Bronchial epithelial cell (primary cell): Measurements from ENCODE around the gene SEC14L5. TPM values are rescaled to one million over a fixed set of nuclear protein-coding genes. Genes with fewer than 3 reads are reported as not detected.
A peak's percentile ranks its signal among the peaks of the same experiment; 100 is the strongest.

Source experiments
- DNase-seq: peaks from one replicate; pipeline ENCODE4 v3.0.0-alpha.2; 2010; ENCODE audit warnings: low read depth
- FAIRE-seq: peaks from 2 replicates; lab custom pipeline; 2011; peaks lifted over from hg19 to GRCh38; lab: Jason Lieb, UNC
- H3K27me3 ChIP-seq: 2 replicates; pipeline ENCODE4 v1.5.1; 2011; ENCODE audit warnings: low read length; ENCODE audit not compliant: control insufficient read depth, insufficient read depth
- H3K36me3 ChIP-seq: 2 replicates; pipeline ENCODE4 v1.5.1; 2011; ENCODE audit warnings: low read length; ENCODE audit not compliant: control insufficient read depth, insufficient read depth
- H3K4me3 ChIP-seq: 2 replicates; pipeline ENCODE4 v1.5.1; 2011; ENCODE audit warnings: mild to moderate bottlenecking, low read depth, low read length, control low read depth
- CTCF ChIP-seq: IDR thresholded peaks from 2 replicates; pipeline ENCODE4 v1.5.1; 2011; ENCODE audit warnings: mild to moderate bottlenecking, moderate library complexity, low read length, control low read depth, inconsistent platforms; ENCODE audit not compliant: insufficient read depth, severe bottlenecking
- total RNA-seq: library from RNA; depleted of rRNA; stranded (reverse); fragments of >200 nt; gene quantifications from 2 replicates; pipeline ENCODE4 v1.2.1, GENCODE V29; 2014

The SEC14L5 gene
- under 0.01 and 0.13 TPM in 2 replicates for total RNA-seq

DNA sequence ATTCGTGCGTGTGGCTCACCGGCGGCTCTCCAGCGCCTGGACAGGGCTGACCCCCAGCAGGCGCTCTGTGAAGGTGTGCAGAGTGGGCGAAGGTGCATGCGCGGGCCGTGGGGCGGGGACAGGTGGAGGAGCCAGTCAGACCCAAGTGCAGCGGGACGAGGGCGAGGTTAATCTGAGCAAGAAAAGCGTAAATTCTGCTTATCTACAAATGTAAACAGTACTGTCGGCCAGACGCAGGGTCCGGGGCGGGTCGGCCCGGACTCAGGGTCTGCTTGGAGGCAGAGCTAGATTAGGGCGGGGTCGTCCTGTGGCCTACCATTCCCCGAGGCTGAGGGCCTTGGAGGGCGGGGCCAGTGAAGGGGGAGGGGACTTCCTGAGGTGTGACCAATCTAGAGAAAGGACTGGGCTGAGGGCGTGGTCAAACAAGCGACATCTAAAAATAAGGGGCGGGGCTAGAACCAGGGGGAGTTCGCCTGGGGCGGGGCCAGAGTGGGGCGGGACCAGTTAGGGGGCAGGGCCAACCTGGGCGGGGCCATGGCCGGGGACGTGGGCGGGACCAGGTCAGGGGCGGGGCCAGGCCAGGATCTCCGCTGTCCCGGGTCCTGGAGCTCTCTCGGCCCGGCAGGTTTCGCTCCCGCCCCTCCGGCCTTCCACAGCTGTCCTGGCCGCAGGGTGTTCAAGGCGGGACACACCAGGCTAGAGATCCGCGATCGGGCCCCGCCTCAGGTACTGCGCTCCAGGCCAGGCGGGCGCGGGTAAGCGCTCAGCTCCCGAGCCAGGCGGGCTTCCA, at the start of gene SEC14L5:
Gene SEC14L5, plus strand, starts transcription at position 611 of the 790 bp plus-strand sequence. CDS start 994 bp downstream, outside the sequence.
- Histone ChIP-seq H3K36me3 (no peaks in the 10 kb centered on the region), H3K4me3 (peak within 1 kb of the TSS; percentile 54), H3K27me3 (peaks cover 1% of the 10 kb centered on the region)
- DNase-seq (peak; percentile 92), FAIRE-seq (no peak)
- peak; percentile 21 for TF ChIP-seq CTCF

GRCh38 chr16:4908854-4909401, 49.2 kb upstream of the SEC14L5 start:
- Histone ChIP-seq H3K36me3 (peaks cover 29% of the 10 kb centered on the region), H3K4me3 (no peak overlapping the region), H3K27me3 (no peaks in the 10 kb centered on the region)
- DNase-seq (no peak), FAIRE-seq (no peak)
- TF ChIP-seq CTCF = no peak

DNA sequence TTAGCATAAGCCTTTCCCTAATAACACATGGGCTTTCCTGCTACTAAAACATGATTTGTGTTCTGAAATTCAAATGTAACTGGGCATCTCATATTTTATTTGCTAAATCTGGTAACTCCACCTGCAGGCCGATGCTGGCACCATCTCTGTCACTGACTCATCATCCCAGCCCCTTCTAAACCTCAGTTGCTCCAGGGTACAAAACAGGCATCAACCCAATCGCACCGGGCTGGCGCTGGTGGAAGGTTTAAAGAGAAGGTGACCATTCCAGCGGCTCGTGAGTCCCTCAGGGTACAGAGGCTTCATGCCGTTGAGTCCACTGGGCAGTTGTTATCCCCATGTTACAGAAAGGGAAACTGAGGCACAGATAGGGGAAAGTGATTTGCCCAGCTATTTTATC, 48.3 kb upstream of the SEC14L5 start:
- peaks cover 28% of the 10 kb centered on the region for H3K36me3 ChIP-seq
- TF ChIP-seq CTCF = no peak
- H3K4me3 ChIP-seq = no peak overlapping the region
- FAIRE-seq (no peak), DNase-seq (no peak)
- no peaks in the 10 kb centered on the region for H3K27me3 ChIP-seq

DNA sequence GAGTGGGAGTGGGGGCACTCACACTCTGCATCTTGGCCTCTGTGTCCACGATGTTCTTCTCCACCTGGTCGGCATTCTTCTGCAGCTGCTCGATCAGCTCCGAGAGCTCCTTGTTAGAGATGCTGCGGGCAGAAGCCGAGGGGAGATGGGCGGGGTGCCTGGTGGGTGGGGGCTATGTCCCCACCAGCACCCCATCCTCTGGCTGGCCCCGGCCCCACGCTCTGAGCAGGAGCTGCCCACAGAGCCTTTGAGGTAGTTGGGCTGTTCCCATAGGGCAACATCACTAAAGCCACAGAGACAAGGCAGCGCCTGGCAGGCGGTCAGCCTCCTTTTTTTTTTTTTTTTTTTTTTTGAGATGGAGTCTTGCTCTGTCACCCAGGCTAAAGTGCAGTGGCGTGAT, 47.3 kb upstream of the SEC14L5 start:
- FAIRE-seq = no peak
- Histone ChIP-seq H3K4me3 (no peak overlapping the region), H3K36me3 (peaks cover 25% of the 10 kb centered on the region), H3K27me3 (no peaks in the 10 kb centered on the region)
- DNase-seq = no peak
- no peak for TF ChIP-seq CTCF

DNA sequence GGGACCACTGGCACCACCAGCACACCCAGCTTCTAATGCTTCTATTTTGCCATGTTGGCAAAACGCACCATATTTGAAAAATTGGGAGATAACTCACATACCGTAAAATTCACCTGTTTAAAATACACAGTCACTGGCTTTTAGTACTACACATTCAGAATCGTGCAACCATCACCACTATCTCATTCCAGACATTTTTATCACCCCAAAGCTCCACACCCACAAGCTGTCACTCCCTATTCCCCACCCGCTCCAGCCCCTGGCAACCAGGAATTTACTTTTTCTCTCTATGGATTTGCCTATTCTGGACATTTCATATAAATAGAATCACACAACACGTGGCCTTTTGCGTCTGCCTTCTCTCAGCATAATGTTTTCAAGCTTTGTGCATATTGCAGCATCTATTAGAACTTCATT, 46.2 kb upstream of the SEC14L5 start:
- TF ChIP-seq CTCF = no peak
- no peak overlapping the region for H3K4me3 ChIP-seq
- H3K27me3 ChIP-seq = no peaks in the 10 kb centered on the region
- no peak for FAIRE-seq
- DNase-seq = peak; percentile 26
- peaks cover 23% of the 10 kb centered on the region for H3K36me3 ChIP-seq
